GM20000 (cell line): ENCODE data around the gene BCAS1.

ENCODE experiments used
- DNase-seq: peaks from one replicate; pipeline ENCODE4 v3.0.0; 2012; ENCODE audit warnings: low spot score
- TF ChIP-seq, protein P1 (sequence below): IDR thresholded peaks from 2 replicates; pipeline ENCODE4 v1.5.1; 2012; ENCODE audit warnings: mild to moderate bottlenecking, control low read depth; ENCODE audit errors: extremely low read depth, missing control alignments

BCAS1 gene

DNA sequence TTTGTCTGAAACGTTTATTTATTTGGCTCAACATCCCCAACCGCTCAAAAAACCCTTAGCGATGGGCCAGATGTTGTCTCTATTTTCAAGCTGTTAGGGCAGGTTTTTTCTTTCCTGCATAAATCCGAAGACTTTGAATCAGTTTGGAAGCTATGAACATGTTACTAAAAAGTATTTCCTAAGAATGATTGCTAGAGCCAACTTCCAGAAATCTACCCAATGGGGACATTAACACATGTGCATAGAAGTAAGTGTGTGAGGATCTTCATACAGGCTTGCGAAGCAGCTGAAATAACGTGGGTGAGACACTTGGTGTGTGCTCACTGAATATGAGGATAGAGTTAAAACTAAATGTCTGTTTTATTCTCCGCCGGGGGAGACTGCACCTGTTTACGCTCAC lies 106.8 kb downstream of the BCAS1 start:
- DNase-seq = no peak
- TF ChIP-seq, protein P1, sequence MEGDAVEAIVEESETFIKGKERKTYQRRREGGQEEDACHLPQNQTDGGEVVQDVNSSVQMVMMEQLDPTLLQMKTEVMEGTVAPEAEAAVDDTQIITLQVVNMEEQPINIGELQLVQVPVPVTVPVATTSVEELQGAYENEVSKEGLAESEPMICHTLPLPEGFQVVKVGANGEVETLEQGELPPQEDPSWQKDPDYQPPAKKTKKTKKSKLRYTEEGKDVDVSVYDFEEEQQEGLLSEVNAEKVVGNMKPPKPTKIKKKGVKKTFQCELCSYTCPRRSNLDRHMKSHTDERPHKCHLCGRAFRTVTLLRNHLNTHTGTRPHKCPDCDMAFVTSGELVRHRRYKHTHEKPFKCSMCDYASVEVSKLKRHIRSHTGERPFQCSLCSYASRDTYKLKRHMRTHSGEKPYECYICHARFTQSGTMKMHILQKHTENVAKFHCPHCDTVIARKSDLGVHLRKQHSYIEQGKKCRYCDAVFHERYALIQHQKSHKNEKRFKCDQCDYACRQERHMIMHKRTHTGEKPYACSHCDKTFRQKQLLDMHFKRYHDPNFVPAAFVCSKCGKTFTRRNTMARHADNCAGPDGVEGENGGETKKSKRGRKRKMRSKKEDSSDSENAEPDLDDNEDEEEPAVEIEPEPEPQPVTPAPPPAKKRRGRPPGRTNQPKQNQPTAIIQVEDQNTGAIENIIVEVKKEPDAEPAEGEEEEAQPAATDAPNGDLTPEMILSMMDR = no peak

DNA sequence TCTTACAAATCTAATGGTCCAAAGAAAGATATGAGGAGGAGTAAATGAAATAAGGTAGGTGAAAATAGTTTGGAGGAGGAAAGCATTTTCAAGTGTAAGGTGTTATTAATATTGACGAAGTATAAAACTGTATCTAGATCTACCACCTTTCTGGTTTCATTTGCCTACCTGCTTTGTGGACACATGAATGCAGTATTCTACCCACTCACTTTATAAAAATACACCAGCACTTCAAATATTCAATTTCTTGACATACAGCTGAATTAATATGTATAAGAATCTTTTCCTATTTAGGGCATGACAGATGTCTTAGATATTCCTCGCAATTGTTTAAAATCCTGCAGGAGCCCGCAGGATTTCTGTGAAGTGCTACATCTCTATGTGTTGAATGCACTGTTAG lies 108.0 kb downstream of the BCAS1 start:
- TF ChIP-seq, protein P1 = no peak
- DNase-seq = no peak

DNA sequence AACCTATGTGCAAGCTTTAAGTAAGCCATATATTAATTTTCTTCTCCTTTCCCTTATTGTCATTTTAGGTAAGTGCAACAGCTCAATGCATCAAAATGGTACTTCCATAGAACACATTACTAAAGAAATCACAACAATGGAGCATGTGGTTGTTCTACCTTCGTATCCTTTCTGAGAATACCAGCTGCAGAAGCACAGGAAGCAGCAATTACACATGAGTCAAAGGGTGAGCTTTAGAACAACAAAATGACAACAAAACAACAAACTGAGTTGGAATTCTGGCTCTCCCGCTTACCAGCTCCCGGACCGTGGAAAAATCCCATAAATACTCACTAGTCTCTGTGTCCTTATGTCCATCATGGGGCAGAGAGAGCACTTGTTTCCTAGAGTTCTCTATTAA lies 108.9 kb downstream of the BCAS1 start:
- DNase-seq = no peak
- TF ChIP-seq, protein P1 = no peak

DNA sequence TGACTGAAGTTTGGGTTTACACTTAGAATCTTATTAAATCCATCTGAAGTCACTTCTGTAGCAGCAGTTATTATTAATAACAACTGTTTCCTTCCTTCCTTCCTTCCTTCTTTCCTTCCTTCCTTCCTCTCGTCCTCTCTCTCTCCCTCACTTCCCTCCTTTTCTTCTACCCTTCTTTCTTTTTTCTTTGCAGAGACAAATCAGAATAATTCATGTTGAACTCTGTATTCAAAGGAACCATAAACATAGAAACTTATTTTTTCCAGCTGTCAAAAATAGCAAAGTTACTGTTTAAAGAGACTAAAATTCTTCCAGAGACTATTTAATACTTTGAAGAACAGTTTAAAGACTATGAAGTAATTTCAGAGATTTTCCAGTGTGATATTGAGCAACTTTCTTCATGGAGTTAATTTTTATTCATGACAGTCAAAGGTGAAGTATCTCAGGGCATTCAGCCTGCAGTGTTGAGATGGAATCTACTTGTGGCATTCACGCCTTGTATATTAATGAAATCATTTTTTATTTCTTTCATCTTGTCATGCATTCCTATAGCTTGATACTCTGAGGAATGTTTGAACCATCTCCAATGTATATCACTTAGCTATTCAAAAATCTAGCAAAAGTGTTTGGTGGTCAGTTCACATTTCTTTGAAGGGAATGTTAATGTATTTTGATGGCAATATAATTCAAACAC lies 109.7 kb downstream of the BCAS1 start:
- TF ChIP-seq, protein P1 = no peak
- no peak for DNase-seq

DNA sequence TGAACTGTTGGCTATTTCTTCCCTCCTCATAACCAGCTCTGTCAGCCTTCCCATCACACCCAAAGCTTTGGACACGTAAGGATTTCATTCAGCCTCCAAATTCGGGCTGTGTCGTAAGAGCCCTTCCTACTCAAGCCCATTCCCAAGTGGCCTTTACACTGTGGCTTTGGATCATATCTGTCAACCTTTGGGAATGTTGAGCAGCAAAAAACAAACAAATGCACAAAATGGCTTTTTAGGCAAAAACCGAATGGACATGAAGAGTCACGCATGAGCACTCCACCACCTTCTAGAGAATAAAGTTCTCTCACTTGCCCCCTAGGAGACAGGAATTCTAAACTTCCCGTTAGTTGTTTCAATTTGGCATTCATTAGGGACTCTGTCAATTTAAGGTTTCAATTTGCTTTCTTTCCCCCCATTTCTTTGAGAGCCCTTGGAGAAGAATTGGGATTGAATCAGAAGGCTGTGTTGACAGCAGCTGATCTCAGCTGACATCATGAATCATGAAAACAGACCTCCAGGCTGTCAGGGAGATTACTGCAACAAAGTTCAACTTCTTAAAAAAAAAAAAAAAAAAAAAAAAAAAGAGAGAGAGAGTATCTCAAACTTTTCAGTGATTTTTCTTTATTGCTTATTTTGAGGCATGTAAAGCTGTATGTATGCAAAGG lies 110.3 kb downstream of the BCAS1 start:
- DNase-seq = no peak
- TF ChIP-seq, protein P1 = no peak

DNA sequence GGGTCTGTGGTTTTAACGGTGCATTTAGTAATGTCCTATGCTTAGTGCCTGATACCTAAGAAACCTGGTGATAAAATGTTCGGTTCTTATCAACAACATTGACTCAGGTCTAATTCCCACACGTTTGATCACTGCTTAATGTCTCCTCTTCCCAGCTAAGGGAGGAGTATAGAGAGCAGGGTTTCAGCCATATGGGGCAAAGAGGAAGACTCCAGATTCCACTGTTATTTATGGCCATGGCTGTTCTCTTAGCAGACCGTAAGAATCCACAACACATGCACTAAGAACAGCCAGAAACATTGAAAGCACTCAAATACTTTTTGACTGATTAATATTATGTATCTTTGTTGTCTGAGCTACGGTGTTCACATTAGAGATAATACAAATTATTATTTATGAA lies 112.1 kb downstream of the BCAS1 start:
- TF ChIP-seq, protein P1 = no peak
- DNase-seq = no peak

DNA sequence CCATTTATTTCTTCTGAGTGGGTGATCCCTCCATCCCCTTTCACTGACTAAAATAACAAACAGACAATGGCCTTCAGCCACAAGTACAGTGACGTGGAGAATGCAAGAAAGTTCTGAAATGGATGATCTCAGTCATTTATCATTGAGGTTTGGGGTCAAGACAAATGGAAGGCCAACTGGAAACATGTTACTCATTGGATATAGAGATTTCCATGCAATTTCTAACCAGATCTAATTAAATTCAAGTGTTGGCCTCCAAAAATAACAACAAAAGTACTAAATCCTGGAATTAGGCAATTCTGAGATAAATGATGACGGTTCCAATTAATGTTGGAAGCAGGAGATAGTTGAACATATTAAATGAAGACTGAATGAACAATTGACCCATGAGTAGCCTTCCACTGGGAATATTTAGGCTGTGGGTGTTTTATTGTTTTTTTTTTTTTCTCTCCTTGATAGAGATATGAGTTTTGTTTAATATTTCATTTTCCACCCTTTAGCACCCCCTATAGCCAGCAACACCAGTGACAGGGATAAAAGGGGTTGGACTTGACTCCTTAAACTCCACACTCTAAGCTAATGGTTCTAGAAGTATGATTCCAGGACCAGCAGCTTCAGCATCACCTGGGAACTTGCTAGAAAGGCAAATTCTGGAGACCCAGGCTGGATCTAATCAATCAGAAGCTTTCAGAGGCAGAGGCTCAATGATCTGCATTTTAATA lies 112.8 kb downstream of the BCAS1 start:
- no peak for DNase-seq

More for the DNA sequence above, 112.8 kb downstream of the BCAS1 start:
- TF ChIP-seq, protein P1 = no peak
